ENCODE results near the gene TBL2. TPM values are rescaled to one million over a fixed set of nuclear protein-coding genes. Genes with fewer than 3 reads are reported as not detected.
A peak's percentile ranks its signal among the peaks of the same experiment; 100 is the strongest.
"Not testable (repeated sequence)": the region's sequence is repeated elsewhere in the genome, so short reads cannot be mapped to it uniquely, and the experiment has no call there.

Gene TBL2
- total and polyA plus RNA-seq, 2 donors (not counting 1 experiment from before 2014, with no cell fraction given), result 15.1 to 34.6 TPM

GRCh38 chr7:73555411-73555982 lies 22.9 kb downstream of the TBL2 start:
- CTCF ChIA-PET, result no interaction called here
- intact Hi-C loops (cut with micrococcal nuclease), result no loop called here

GRCh38 chr7:73550093-73550492 lies 28.3 kb downstream of the TBL2 start:
- H3K27me3 ChIP-seq (replicated peaks in 1 of 4; ENCODE audit: control extremely low read depth in 1 of 4, control insufficient read depth in 3 of 4, insufficient read depth in 4 of 4, low read length in 3 of 4); H2AFZ ChIP-seq (ENCODE audit: insufficient read depth, low read depth, low read length, poor library complexity, severe bottlenecking); H3K4me1 ChIP-seq (ENCODE audit: control insufficient read depth in 2 of 2, insufficient read depth in 2 of 2, low read length in 2 of 2); H3K4me2 ChIP-seq (replicated peaks; ENCODE audit: low read depth, low read length, poor library complexity, severe bottlenecking); H3K9me3 ChIP-seq (ENCODE audit: control extremely low read depth in 1 of 3, control insufficient read depth in 2 of 3, insufficient read depth in 1 of 3, low read length in 2 of 3); H3K4me3 ChIP-seq (ENCODE audit: control extremely low read depth in 1 of 5, extremely low read depth in 1 of 5, insufficient read depth in 1 of 5, low read depth in 2 of 5, low read length in 4 of 5); ATAC-seq (ENCODE audit: low read depth); H3K4me3 Mint-ChIP-seq; H3K9me3 Mint-ChIP-seq (ENCODE audit: insufficient read depth); H3K27ac ChIP-seq (ENCODE audit: low read length in 2 of 2); H3K9ac ChIP-seq (ENCODE audit: low read length); H3K27me3 Mint-ChIP-seq; DNase-seq; intact Hi-C loops (cut with micrococcal nuclease); H3K27ac Mint-ChIP-seq: not testable (repeated sequence)
- ChIA-PET POLR2A (interaction anchor here (0.7 kb wide), 1 partner anchor 28 kb away, joined by 3 read pairs; the partner anchor contains the start of gene BAZ1B), CTCF (interaction anchor here (1.3 kb wide), 1 partner anchor 57 kb away, joined by 3 read pairs; no protein-coding TSS in a partner anchor)
- 90% methylated on average over 5 of the region's 5 CpGs for WGBS (ENCODE audit: insufficient coverage)
- H4K20me1 ChIP-seq (ENCODE audit: control insufficient read depth, insufficient read depth, low read length, poor library complexity, severe bottlenecking), result peaks cover 81% of the 10 kb centered on the region
- H3K36me3 ChIP-seq (replicated peaks in 1 of 2; ENCODE audit: control extremely low read depth in 1 of 2, control insufficient read depth in 1 of 2, extremely low read depth in 1 of 2, insufficient read depth in 2 of 2, low read length in 1 of 2), result peaks cover 0 to 43% of the 10 kb centered on the region in 2 experiments
- peaks cover 18% of the 10 kb centered on the region for H3K4me1 Mint-ChIP-seq
- peaks cover 91% of the 10 kb centered on the region for H3K79me2 ChIP-seq (ENCODE audit: control insufficient read depth, insufficient read depth, low read length)

More at GRCh38 chr7:73555411-73555982, 22.9 kb downstream of the TBL2 start:
- Mint-ChIP-seq H3K9me3 (ENCODE audit: insufficient read depth) (no peaks in the 10 kb centered on the region), H3K4me1 (peaks cover 30% of the 10 kb centered on the region), H3K27ac (peak overlapping the region; percentile 28), H3K27me3 (no peaks in the 10 kb centered on the region), H3K4me3 (peak overlapping the region; percentile 92)
- H3K4me3 ChIP-seq (ENCODE audit: control extremely low read depth in 1 of 5, extremely low read depth in 1 of 5, insufficient read depth in 1 of 5, low read depth in 2 of 5, low read length in 4 of 5), result no peak overlapping the region
- H3K4me2 ChIP-seq (replicated peaks; ENCODE audit: low read depth, low read length, poor library complexity, severe bottlenecking), result peak overlapping the region; percentile 86
- H3K9me3 ChIP-seq (ENCODE audit: control extremely low read depth in 1 of 3, control insufficient read depth in 2 of 3, insufficient read depth in 1 of 3, low read length in 2 of 3), result no peaks in the 10 kb centered on the region
- no peaks in the 10 kb centered on the region for H3K27me3 ChIP-seq (replicated peaks in 1 of 4; ENCODE audit: control extremely low read depth in 1 of 4, control insufficient read depth in 3 of 4, insufficient read depth in 4 of 4, low read length in 3 of 4)
- H3K9ac ChIP-seq (ENCODE audit: low read length), result no peak overlapping the region
- H3K4me1 ChIP-seq (ENCODE audit: control insufficient read depth in 2 of 2, insufficient read depth in 2 of 2, low read length in 2 of 2), result peaks cover 14 to 21% of the 10 kb centered on the region in 2 donors
- peaks cover 52% of the 10 kb centered on the region for H4K20me1 ChIP-seq (ENCODE audit: control insufficient read depth, insufficient read depth, low read length, poor library complexity, severe bottlenecking)
- no peak overlapping the region for H2AFZ ChIP-seq (ENCODE audit: insufficient read depth, low read depth, low read length, poor library complexity, severe bottlenecking)
- POLR2A ChIA-PET, result no interaction called here
- ATAC-seq (ENCODE audit: low read depth) (no peak), DNase-seq (no peak)
- H3K36me3 ChIP-seq (replicated peaks in 1 of 2; ENCODE audit: control extremely low read depth in 1 of 2, control insufficient read depth in 1 of 2, extremely low read depth in 1 of 2, insufficient read depth in 2 of 2, low read length in 1 of 2), result peaks cover 0 to 22% of the 10 kb centered on the region in 2 experiments
- H3K27ac ChIP-seq (ENCODE audit: low read length in 2 of 2), result peak overlapping the region in 1 of 2 donors; percentile 99
- peaks cover 64% of the 10 kb centered on the region for H3K79me2 ChIP-seq (ENCODE audit: control insufficient read depth, insufficient read depth, low read length)
- WGBS (ENCODE audit: insufficient coverage), result 96% methylated on average over 3 of the region's 6 CpGs
- no peak for TF ChIP-seq EZH2 (IDR thresholded peaks at IDR 0.05; ENCODE audit: borderline replicate concordance, insufficient read depth, low read depth, low read length, poor library complexity, severe bottlenecking)
- no peak for TF ChIP-seq CTCF (IDR thresholded peaks at IDR 0.05)
